Hypothalamus (tissue), 51 donors: ENCODE data around the gene MAP3K14.
A peak's percentile ranks its signal among the peaks of the same experiment; 100 is the strongest.

Experiments used
- DNase-seq, 51 donors: peaks; one replicate each; lab custom pipeline; 2025; lab: John Stamatoyannopoulos, UW

The MAP3K14 gene

DNA sequence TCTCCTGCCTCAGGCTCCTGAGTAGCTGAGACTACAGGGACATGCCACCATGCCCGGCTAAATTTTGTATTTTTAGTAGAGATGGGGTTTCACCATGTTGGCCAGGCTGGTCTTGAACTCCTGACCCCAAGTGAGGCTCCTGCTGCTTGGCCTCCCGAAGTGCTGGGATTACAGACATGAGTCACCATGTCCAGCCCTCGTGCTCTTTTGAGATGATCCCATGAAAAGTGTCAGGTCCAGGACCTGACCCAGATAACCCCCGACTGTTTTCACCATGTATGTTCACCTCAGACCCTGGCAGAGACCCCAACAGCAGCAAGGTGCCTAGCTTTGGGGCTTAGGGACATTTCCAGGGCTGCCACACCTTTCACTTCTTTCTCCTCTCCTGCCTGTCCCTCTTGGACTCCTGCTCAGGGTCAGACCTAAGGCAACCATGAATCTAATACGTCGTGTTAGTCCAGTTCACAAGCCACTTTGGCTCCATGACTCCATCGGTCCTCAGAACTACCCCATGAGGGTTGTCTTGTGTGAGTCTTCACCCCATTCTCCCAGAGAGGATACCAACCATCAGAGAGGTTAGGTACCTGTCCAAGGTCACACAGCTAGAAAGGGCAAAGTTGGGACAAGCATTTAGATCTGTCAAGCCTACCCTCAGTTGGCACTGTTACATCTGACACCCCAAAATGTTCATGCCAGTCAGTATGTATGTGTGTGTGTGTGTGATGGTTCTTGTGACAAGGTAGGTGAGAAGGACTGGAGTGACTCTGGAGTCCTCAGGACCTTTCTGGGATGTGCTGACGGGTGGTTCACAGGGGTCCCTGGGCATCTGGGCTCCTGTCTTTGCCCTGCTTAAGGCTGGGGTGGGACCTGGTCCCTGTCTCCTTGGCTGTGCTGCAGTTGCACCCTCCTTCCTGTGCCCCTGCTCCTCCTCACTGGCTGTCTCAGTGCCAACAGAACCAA is 23.1 kb upstream of the MAP3K14 start:
- DNase-seq = no peak

DNA sequence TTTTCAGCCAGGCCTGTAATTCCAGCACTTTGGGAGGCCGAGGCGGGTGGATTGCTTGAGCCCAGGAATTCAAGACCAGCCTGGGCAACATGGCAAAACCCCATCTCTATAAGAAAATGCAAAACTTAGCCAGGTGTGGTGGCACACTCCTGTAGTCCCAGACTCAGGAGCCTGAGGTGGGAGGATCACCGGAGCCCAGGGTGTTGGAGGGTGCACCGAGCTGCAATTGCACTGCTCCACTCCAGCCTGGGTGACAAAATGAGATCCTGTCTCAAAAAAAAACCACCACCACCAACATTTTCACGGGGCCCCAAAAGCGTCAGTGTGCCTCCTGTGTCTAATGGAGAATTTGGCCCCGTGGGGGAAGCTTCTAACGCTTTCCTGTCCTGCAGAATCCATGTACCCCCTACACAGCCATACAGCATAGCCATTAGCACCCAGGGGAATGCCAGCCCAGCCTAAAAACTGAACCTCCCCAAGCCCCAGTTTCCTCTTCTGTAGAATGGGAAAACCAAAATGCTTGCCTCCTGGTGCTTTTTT is 22.2 kb upstream of the MAP3K14 start:
- DNase-seq = no peak

DNA sequence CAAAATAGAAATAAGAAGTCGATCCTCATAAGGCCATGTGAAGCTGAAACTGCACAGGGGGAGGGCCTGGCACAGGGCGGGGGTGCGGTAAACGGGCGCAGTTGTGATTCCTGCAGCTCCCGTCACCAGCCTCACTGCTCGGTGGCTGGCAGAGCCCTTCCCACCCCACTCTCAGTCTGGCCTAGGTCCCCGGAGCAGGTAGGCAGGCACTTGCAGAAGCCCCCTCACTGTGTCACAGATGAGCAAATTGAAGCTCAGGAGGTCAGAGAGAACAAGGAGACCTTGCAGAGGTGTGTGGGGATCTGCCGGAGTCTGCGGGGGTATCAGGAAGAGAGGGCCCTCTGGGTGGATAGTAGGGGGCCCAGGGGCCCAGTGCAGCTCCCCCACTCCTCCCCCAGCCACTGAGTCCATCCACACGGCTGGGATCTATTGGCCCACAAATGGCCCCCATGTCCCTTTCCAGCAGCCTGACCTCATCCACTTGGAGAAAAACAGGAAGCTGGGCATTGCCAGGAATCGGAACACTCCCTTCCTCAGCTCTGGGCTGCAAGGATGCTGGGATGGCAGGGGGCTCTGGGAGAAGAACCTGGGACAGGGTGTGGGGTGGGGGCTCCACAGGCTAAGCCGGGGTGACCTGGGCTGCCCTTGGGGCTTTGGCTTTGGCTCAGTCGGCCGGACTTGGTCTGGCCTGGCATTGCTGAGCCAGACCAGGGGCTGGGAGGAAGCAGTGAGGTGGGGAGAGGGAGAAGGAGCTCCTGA is 21.4 kb upstream of the MAP3K14 start:
- no peak for DNase-seq

DNA sequence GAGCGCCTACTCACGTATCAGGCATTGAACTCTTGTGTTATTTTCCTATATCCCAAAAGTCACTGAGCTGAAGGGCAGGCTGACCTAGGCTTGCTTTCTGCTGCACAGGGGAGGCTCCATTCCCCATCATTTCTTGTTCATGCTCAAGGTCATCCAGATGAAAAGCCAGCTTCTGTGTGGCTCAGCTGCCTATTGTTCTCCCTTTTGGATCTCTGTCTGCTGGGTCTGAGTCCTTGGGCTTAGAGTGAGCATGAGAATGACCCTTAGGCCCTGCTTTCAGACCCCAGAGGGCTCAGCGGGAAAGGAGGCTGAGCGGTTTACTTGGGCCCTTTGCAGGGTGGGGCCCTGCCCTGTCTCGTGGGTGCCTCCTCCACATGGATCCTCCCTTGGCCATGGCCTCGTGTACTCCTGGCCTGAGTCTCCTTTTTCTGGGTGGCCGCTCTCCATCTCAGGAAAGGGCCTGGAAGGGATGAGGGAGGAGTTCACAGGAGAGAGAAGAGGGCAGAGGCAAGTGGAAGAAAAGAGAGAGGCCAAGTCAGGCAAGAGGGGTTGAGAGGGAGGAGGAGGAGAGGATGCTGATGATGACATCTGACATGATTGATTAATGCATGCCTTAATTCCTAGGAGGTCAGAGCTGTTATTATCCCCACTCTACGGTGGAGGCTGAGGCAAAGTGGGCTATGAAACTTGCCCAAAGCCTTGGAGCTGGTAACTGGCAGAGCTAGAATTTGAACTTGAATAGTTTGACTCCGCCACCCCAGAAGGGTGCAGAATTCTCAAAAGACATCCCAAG is 19.8 kb upstream of the MAP3K14 start:
- no peak for DNase-seq

DNA sequence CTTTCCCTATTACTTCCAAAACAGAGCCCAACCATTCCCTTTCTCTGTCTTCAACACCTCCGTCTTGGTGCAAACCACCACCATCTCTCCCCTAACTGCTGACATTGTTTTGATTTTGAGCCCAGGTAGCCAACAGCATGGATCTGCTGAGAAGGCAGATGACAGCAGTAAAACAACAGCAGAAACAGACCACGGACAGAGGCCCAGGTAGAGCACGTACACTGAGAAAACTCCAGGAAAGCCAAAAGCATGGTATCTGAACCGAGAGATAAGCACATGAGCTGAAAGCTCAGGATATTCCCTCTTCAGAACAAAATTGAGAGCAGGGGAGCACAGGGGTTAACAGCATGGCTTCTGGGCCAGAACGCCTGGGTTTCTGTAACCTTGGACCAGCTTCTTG is 18.9 kb upstream of the MAP3K14 start:
- no peak for DNase-seq

DNA sequence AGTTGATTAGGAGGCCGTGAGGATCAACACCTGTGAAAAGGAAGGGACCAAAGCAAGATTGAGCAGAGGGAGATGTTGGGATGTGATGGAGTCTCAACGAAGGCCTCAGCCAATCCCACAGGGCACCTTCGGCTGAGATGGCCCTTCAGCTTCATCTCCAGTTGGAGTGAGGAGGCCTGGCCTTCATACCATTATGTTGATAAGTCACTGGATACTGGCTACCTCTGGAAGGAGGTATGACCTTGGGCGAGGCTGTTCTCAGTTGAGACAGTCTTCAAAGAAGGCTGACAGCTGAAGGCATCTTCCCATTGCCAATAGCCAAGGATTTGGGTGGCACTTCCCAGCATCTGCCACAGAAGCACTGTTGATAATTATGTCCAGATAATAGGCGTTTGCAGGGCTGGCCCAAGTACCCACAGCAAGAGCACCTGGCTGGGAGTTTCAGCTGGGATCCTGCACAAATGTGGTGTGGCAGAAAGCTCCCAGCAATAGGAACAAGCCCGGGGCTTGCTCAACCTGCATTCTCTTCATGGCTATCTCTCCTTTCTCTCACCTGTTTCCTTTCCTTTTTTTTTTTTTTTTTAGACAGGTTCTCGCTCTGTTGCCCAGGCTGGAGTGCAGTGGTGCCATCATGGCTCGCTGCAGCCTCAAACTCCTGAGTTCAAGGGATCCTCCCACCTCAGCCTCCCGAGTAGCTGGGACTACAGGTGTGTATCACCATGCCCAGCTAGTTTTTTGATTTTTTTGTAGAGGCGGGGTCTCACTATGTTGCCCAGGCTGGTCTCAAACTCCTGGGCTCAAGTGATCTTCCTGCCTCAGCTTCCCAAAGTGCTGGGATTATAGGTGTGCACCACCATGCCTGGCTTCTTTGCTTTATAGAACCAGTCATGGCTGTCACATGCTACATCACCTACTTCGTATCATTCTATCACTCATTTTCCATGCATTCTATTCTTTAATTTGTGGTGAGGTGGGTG is 18.2 kb upstream of the MAP3K14 start:
- DNase-seq = no peak

DNA sequence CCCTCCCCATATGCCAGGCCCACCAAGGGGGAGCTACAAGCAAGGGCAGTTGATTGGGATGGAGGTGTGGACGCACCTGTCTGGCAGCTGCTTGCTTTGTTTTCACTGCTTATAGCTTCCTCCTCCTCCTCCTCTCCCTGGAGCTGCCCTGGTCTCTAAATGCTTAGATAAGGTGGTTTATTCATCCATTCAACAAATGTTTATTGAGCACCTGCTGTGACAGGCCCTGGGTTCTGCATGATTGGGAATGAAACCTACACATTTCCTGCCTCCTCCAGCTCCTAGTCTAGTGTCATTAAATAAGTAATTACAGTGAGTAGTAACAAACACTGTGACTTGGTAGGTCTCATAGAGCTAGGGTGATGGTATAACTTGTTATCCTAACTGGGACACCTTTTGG is 17.4 kb upstream of the MAP3K14 start:
- DNase-seq = no peak

DNA sequence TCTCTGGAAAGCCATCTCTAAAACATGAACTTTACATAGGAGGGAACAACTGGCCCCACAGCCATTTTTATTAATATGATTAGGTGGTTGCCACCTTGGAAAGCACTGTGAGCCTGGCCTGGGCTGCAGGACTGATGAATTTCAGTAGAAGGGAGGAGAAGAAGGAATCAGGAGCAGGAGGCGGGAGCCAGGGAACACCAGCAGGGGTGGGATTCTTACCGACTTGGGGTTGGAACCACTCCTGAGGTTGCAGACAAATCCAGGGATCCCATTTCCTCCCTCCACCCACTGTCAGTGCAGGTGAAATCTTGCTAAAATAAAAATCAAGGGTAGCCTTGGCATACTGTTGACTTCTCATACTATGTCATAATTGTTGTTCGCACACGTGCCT is 16.9 kb upstream of the MAP3K14 start:
- DNase-seq = no peak

DNA sequence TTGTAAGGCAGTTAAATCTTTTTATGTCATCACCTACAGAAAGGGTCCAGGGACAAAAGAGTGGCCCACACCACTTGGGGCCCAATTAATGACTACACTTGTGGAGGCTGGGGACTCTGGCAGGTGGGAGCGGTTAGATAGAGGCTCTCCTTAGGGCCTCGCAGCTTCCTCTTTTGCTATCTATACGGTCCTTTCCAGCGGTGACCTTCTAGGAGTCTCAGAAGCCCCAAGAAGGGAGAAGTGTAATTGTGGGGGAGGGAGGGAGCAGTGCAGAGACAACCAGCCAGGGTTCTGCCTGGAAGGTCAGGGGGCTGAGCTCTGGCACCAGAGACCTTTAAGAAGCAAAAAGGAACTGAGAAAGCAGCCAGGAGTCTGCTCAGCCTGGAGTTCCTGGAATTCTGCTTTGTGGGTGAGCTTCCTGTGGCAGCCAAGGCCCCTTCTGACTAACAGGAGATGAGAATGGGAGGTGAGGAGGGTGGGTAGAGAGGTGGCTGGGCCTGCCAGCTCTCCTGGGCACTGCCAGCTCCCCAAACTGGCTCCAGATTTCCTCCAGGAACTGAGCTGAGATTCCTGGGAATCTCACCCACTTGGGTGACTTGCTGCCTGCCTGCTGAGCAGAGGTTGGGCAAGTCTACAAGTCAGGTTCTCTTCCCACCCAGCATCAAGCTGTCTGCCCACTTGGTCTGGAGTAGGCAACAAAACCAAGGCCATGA is 16.3 kb upstream of the MAP3K14 start:
- peak in 2 of 51 donors; percentile 3 to 24 for DNase-seq

DNA sequence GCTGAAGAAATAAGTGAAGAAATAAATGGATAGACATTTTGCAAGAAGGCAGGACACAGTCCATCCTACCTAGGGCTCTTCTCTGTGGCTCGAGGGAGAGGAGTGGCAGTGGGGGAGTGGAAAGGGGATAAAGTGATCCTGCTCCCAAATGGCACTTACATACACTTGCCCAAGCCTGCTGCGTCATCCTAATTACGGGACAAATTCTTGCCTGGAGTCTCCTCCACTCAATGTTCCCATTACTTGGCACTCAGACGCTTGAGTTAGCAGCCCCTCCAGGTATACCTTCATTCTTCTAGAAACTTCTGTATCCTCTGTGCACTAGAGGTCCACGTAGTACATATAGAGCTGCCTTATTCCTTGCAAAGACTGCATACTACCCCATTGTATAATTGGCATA is 15.7 kb upstream of the MAP3K14 start:
- no peak for DNase-seq

DNA sequence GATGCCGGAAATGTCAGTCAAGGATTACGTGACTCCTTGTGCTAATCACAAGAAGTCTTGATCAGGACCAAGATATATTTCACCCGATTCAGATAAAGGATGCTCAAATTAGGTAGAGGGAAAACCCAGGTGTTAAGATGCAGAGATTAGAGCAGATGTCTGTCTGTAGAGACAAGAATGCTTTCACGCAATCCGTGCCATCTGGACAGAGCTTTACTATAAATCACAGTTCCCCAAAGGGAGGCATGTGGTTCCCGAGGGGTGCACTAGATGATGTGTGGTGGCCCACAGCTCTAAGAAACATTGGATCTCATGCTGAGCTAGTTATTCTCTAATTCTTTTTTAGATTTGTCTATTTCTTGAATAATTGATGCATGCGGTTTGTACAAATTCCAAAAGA is 9.8 kb upstream of the MAP3K14 start:
- DNase-seq = no peak

DNA sequence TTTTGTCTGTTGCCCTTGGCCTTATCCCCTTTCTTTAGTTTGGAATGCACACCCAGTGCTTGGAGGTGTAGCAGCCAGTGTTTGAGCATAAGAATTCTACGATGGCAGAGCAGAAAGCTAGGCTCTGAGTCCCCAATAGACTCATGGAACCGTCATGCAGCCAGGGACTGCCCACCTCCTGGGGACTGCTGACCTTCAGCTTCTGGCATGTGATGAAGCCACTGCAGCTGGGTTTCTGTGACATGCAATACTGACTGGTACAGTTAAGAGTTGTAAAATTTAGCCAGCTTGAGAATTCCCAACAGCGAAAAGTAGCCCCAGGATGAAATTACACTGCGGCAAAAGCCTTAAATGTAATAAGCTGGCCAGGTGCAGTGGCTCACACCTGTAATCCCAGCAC is 9.0 kb upstream of the MAP3K14 start:
- no peak for DNase-seq

DNA sequence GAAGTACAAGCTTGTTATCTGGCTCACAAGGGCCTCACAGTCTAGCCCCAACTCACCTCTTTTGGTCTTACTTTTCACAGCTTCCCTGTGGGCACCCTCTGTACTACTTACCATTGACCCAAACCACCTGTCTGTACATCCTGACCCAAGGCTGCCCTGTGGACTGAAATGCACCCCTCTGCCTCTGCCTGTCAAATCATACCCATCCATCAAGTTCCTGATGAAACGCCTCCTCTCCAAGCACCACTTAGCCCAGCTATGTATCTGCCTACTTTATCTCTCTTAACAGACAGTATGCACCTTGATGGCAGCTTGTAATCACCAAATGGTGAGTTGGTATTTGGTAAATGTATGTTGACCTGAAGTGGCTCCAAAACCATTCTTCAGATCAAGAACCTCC is 7.5 kb upstream of the MAP3K14 start:
- DNase-seq = no peak

DNA sequence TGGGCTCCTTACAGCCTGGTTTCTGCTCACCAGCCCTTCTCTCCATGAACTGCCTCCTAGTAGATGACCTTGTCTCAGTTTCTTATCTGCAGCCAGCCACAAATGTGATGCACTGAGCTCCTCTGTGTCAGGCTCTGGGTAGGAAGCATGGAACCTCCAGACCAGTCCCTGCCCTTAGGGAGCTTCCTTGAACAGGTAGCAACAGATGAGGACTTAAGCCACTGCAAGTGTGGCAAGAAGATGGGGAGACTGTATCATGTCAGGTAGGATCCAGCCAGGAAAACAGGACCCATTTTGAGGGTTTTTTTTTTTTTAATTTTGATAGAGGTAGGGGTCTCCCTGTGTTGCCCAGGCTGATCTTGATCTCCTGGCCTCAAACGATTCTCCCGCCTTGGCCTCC is 5.3 kb upstream of the MAP3K14 start:
- no peak for DNase-seq

DNA sequence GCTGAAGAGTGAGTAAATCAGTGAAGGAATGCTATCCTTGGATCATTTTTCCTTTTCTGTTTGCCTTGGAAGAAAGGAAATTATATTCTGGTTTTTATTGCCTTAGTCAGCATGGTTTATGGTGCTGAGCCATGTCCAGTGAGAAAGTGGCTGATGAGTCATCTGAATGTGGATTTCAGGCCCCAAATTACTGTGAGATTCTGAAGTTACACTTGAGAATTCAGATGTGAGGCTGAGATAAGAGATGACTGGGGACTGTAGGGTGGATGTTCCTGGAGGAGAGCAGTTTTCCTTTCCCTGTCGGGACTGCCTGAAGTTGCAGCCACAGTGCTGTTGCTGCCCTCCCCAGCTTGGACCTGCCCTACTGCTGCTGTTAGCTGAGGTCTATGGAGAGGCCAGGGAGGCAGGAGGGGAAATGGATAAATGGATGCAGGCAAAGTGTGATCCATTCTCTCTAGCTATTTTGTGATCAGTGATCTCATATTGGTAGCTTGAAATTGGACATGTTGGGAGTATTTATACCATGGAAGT is 4.2 kb upstream of the MAP3K14 start:
- DNase-seq = no peak

DNA sequence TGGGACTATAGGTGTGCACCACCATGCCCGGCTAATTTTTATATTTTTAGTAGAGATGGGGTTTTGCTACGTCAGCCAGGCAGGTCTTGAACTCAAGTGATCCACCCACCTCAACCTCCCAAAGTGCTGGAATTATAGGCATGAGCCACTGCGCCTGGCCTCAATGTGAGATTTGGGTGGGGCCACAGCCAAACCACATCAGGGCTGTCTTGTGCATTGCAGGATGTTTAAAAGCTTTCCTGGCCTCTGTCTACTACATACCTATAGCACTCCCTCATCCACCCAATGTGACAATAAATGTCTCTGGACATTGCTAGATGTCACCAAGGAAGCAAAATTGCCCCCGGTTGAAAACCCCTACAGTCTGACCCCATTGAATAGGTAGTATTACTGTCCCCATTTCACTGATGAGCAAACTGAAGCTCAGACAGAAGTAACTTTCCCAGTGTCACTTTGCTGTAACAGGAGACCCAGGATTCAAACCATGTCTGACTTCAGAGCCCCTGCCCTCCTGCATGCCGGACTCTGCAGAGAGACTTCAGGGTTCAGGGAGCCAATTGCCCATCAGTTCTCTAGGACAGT is 3.6 kb upstream of the MAP3K14 start:
- DNase-seq = no peak

DNA sequence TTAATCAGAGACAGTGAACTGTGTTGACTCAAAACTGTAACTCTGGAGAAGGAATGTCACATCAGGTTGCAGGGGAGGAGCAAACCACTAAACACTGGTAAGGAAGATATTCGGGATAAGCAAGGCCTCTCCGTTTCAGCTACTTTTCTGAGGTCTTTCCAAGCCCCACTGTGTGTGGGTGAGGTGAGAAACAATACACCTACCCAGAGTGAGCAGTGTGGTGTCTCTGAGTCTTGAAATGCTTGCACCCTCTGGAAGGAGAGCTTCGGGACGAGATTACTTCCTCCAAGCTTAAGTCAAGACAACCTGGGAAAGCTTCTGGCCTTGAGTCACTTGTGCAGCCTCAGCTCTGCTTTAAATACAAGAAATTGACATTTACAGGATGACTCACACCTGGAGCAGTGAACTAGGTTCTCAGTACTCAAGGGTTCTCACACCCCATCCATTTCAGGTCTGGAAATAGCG is 2.5 kb upstream of the MAP3K14 start:
- peak in 2 of 51 donors; percentile 19 to 47 for DNase-seq

DNA sequence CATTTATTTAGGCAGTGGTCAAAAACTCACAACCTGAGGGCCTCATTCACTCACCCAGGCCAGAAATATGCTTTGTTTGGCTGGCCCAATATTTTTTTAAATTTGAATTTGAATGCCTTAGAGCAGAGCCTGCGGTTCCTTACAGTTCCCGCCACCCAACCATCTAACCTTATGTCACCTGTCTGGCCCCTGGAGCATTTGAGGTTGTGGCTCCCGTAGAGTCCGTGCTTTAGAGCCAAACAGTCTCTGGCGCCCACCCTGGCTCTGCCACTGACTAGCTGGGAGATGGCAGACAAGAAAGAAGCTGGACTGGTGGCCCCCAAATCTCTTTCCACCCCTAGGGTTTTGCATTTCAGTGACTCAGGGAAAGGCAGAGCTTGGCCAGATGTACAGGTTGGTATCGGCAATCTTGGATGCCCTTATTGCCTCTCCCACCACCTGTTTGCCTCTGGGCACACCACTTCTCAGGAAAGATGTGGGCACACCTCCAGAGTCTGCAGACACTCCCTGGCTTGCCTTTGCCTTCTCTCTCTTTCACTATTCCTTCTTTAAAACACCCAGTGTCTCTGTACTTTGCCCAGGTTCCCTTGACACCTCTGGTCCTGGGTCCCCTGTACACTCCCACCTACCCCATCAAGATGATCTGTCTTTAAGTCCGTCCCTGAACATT is 1.9 kb upstream of the MAP3K14 start:
- DNase-seq = no peak
